CD4-positive, alpha-beta T cell (primary cell): Measurements from ENCODE around the gene ADAMTSL1. TPM values are rescaled to one million over a fixed set of nuclear protein-coding genes. Genes with fewer than 3 reads are reported as not detected.
"Not testable (repeated sequence)": the region's sequence is repeated elsewhere in the genome, so short reads cannot be mapped to it uniquely, and the experiment has no call there.

Experiments
- ATAC-seq: fragments of 200-7000 bp; cut with Tn5 transposase; one replicate; pipeline ENCODE4 v1.10.0; 2022; ENCODE audit warnings: mild to moderate bottlenecking; ENCODE audit not compliant: poor library complexity
- CTCF ChIA-PET: fragments of 350-600 bp; sonication (Branson Sonifier 250); formaldehyde crosslinking; loops from one replicate; lab custom pipeline; 2021; ENCODE audit warnings: antibody characterized with exemption, inconsistent platforms; lab: Charles Lee
- POLR2A ChIA-PET: fragments of 350-600 bp; sonication (Branson Sonifier 250); formaldehyde crosslinking; loops from one replicate; lab custom pipeline; 2021; ENCODE audit warnings: antibody characterized with exemption, inconsistent platforms; lab: Charles Lee
- DNase-seq, 14 experiments: peaks; one replicate each; pipeline ENCODE4 v3.0.0-alpha.2; 2013 to 2020; ENCODE audit warnings: mixed read lengths in 2 of 14
- H3K27ac ChIP-seq, 2 donors: one replicate each; pipeline versions ENCODE4 v1.5.1 to v1.7.0; 2013; ENCODE audit warnings: low read length in 2 of 2, low read depth in 1 of 2, mild to moderate bottlenecking in 1 of 2
- H3K27me3 ChIP-seq, 2 experiments: 1 replicate in 1 of 2; 2 replicates in 1 of 2; pipeline versions ENCODE4 v1.6.1 to v1.7.0; 2013; ENCODE audit warnings: low read length in 2 of 2, control low read depth in 1 of 2, mild to moderate bottlenecking in 1 of 2, moderate library complexity in 1 of 2; ENCODE audit not compliant: insufficient read depth in 2 of 2, control insufficient read depth in 1 of 2
- H3K36me3 ChIP-seq: one replicate; pipeline ENCODE4 v1.6.1; 2013; ENCODE audit warnings: low read length, control low read depth; ENCODE audit not compliant: insufficient read depth
- H3K4me1 ChIP-seq: one replicate; pipeline ENCODE4 v1.6.1; 2013; ENCODE audit warnings: low read length, control low read depth; ENCODE audit not compliant: insufficient read depth
- H3K4me3 ChIP-seq: one replicate; pipeline ENCODE4 v1.5.1; 2013; ENCODE audit warnings: mild to moderate bottlenecking, low read length, moderate library complexity
- H3K9me3 ChIP-seq, 2 experiments: 1 replicate in 1 of 2; 2 replicates in 1 of 2; pipeline versions ENCODE4 v1.6.1 to v1.7.0; 2013; ENCODE audit warnings: low read length in 2 of 2, mild to moderate bottlenecking in 2 of 2, control low read depth in 1 of 2, moderate library complexity in 1 of 2; ENCODE audit not compliant: control insufficient read depth in 1 of 2, insufficient read depth in 1 of 2
- H3K27ac Mint-ChIP-seq: one replicate; pipeline ENCODE4 v1.8.0; 2020; ENCODE audit warnings: mixed read lengths
- H3K27me3 Mint-ChIP-seq: one replicate; pipeline ENCODE4 v1.8.0; 2021; ENCODE audit warnings: mixed read lengths
- H3K36me3 Mint-ChIP-seq: one replicate; pipeline ENCODE4 v1.8.0; 2021; ENCODE audit warnings: low read depth, mixed read lengths
- H3K4me1 Mint-ChIP-seq: one replicate; pipeline ENCODE4 v1.8.0; 2021; ENCODE audit warnings: low read depth, mixed read lengths
- H3K4me3 Mint-ChIP-seq: one replicate; pipeline ENCODE4 v1.8.0; 2020; ENCODE audit warnings: mild to moderate bottlenecking, mixed read lengths
- H3K9me3 Mint-ChIP-seq: one replicate; pipeline ENCODE4 v1.8.0; 2020; ENCODE audit warnings: mixed read lengths
- CTCF ChIP-seq: fragments of 200-600 bp; IDR thresholded peaks from one replicate; pipeline ENCODE4 v1.8.0; 2022; ENCODE audit warnings: antibody characterized with exemption, mild to moderate bottlenecking
- intact Hi-C, 2 experiments: fragments of 100-400 bp; cut with DNase I in 1 of 2; cut with micrococcal nuclease in 1 of 2; formaldehyde crosslinking; loops; one replicate each; pipeline versions ENCODE4 v1.15.1 to v1.9.0; 2023 to 2025; cut with DNase I, micrococcal nuclease
- total RNA-seq, 174 experiments: library from RNA in 2 of 174; stranded (reverse) in 2 of 174; gene quantifications; one replicate each; pipeline ENCODE4 v1.2.3 and lab custom pipeline; 2021 to 2026

Gene ADAMTSL1
- total RNA-seq, 2 experiments from 2014 or later: not detected

DNA sequence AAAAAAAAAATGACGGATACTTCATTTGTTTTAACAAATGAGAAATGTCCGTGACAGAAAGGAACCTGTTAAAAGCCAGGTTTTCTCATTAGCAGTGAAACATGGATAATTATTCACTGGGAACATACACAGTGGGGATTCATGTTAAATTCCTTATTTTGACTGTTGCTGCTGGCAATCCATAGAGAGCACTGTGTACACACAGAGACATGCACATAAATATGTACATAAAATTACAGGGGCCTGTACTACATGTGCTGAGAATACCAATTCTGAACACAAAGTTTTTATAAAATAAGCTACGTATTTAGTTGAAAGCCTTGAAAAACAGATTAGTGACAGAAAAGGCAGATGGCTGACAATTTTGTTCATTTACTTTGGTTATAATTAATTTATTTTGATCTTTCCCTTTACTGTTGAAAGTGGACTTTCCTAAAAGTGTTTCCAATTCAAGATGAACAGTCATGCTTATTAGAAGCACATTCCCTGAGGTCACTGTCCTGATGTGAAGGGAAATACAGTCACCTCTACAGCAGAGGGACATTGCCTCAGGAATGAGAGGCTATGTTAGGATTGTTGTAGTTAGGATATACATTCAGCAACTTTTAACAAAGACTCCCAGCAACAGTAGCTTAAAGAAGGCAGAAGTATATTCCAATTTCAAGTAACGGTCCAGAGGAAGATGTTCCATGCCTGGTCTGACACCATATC is 392.3 kb downstream of the ADAMTSL1 start:
- no peaks in the 10 kb centered on the region for H3K4me1 ChIP-seq
- H3K27me3 ChIP-seq: no peaks in the 10 kb centered on the region
- Mint-ChIP-seq H3K4me1 (no peaks in the 10 kb centered on the region), H3K27me3 (no peaks in the 10 kb centered on the region), H3K27ac (no peak overlapping the region), H3K36me3 (no peaks in the 10 kb centered on the region), H3K9me3 (peaks cover 9% of the 10 kb centered on the region), H3K4me3 (no peak overlapping the region)
- H3K36me3 ChIP-seq: no peaks in the 10 kb centered on the region
- no peak for DNase-seq
- H3K27ac ChIP-seq: no peak overlapping the region
- intact Hi-C loops: no loop called here
- TF ChIP-seq CTCF: no peak
- ATAC-seq: no peak
- peaks cover 0 to 11% of the 10 kb centered on the region in 2 experiments for H3K9me3 ChIP-seq
- ChIA-PET CTCF (no interaction called here), POLR2A (no interaction called here)
- no peak overlapping the region for H3K4me3 ChIP-seq

DNA sequence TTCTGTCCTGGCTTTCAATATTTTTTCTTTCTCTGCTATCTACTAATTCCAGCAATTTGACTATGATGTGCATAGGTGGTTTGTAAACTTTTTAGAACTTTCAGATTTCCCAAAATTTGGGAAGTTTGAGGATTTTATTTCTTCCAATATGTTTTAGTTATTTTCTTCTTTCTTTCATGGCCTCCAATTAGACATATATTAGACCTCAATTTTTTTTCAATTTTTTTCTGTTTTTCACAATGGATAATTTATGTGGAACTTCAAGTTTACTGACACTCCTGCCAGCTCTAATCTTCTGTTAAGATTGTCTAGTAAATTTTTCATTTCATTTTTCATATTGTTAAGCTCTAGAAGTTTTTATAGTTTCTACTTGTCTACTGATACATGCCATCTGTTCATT is 395.8 kb downstream of the ADAMTSL1 start:
- Histone ChIP-seq H3K4me1 (no peaks in the 10 kb centered on the region), H3K27me3 (no peaks in the 10 kb centered on the region), H3K36me3 (no peaks in the 10 kb centered on the region), H3K9me3 (peaks cover 0 to 17% of the 10 kb centered on the region in 2 experiments), H3K27ac (no peak overlapping the region), H3K4me3 (no peak overlapping the region)
- no peaks in the 10 kb centered on the region for H3K4me1 Mint-ChIP-seq
- ChIA-PET CTCF (no interaction called here), POLR2A (no interaction called here)
- H3K4me3 Mint-ChIP-seq: no peak overlapping the region
- peaks cover 7% of the 10 kb centered on the region for H3K27me3 Mint-ChIP-seq
- no peaks in the 10 kb centered on the region for H3K36me3 Mint-ChIP-seq
- H3K27ac Mint-ChIP-seq: no peak overlapping the region
- H3K9me3 Mint-ChIP-seq: peaks cover 15% of the 10 kb centered on the region
- intact Hi-C loops: no loop called here
- no peak for TF ChIP-seq CTCF
- ATAC-seq (no peak), DNase-seq (no peak)

- DNase-seq (no peak), ATAC-seq (no peak)
- no peak overlapping the region for H3K27ac ChIP-seq
- H3K27me3 ChIP-seq: peaks cover 5 to 8% of the 10 kb centered on the region in 2 experiments
- H3K36me3 ChIP-seq: no peaks in the 10 kb centered on the region
- Mint-ChIP-seq H3K36me3 (no peaks in the 10 kb centered on the region), H3K27me3 (peaks cover 14% of the 10 kb centered on the region), H3K9me3 (peaks cover 23% of the 10 kb centered on the region), H3K27ac (no peak overlapping the region), H3K4me3 (no peak overlapping the region), H3K4me1 (no peaks in the 10 kb centered on the region)
- H3K4me3 ChIP-seq: no peak overlapping the region
- CTCF ChIA-PET: no interaction called here
- TF ChIP-seq CTCF: no peak
- H3K4me1 ChIP-seq: no peaks in the 10 kb centered on the region
- POLR2A ChIA-PET: interaction anchor here (0.6 kb wide), 1 partner anchor 12 kb away, joined by 3 read pairs; no protein-coding TSS in a partner anchor
- H3K9me3 ChIP-seq: peaks cover 0 to 17% of the 10 kb centered on the region in 2 experiments
- intact Hi-C loops: no loop called here
These were observed 400.1 kb downstream of the ADAMTSL1 start for GRCh38 chr9:18874069-18874468.

- ATAC-seq, H3K36me3 ChIP-seq, H3K27ac Mint-ChIP-seq, DNase-seq, H3K4me3 ChIP-seq, H3K27ac ChIP-seq, H3K4me1 ChIP-seq, H3K4me3 Mint-ChIP-seq, H3K27me3 ChIP-seq, H3K36me3 Mint-ChIP-seq, CTCF ChIA-PET, H3K4me1 Mint-ChIP-seq, POLR2A ChIA-PET, intact Hi-C loops: not testable (repeated sequence)
- H3K27me3 Mint-ChIP-seq: peaks cover 18% of the 10 kb centered on the region
- peaks cover 20% of the 10 kb centered on the region for H3K9me3 Mint-ChIP-seq
- peaks cover 0 to 13% of the 10 kb centered on the region in 2 experiments for H3K9me3 ChIP-seq
These were observed 401.0 kb downstream of the ADAMTSL1 start for GRCh38 chr9:18874990-18875389.
